GM10266 (cell line): ENCODE results near the gene TSHZ2.

Experiments
- DNase-seq: peaks from one replicate; pipeline ENCODE4 v3.0.0; 2012; ENCODE audit errors: extremely low spot score
- CTCF ChIP-seq: IDR thresholded peaks from 2 replicates; pipeline ENCODE4 v1.5.1; 2012; ENCODE audit warnings: mild to moderate bottlenecking, low read depth; ENCODE audit not compliant: control insufficient read depth, insufficient read depth; ENCODE audit errors: missing control alignments

The TSHZ2 gene

GRCh38 chr20:53101992-53102760, 130.0 kb downstream of the TSHZ2 start:
- no peak for TF ChIP-seq CTCF
- DNase-seq, result no peak

GRCh38 chr20:53103124-53103523, 131.0 kb downstream of the TSHZ2 start:
- no peak for TF ChIP-seq CTCF
- no peak for DNase-seq

GRCh38 chr20:53104884-53105283, 132.7 kb downstream of the TSHZ2 start:
- DNase-seq, result no peak
- TF ChIP-seq CTCF, result no peak

DNA sequence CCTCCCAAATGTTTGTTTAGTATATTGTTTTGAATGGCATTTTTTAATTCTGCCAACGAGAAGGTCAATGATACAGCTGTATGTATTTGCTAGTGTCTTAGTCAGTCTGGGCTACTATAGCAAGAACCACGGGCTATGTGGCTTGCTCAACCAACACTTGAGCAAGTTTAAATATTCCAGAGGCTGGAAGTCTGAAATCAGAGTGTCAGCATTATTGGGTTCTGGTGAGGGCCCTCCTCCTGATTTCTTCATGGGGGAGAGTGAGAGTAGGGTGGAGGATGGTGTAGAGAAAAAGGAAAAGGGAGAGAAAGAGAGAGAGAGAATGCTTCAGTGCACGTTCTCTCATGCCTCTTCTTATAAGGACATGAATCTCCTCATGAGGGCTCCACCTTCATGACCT, 144.6 kb downstream of the TSHZ2 start:
- no peak for DNase-seq
- TF ChIP-seq CTCF, result no peak

DNA sequence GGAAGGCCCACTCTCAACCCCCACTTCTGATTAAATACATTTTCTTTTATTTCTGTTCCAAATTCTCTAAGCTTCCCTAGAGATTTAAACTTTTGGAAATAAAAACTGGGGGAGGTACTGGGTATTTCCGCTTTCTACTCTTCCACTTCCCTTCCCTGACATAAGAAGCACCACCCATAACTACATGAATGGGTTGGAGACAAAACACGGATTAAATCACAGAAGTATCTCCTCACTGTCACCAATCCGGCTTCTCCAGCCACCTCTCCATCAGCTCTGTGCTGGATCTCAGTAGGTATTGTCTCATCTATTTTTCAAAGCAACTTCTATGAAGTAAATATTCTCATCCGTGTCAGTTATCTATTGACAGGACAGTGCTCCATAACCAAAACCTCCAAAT, 150.7 kb downstream of the TSHZ2 start:
- no peak for TF ChIP-seq CTCF
- no peak for DNase-seq

DNA sequence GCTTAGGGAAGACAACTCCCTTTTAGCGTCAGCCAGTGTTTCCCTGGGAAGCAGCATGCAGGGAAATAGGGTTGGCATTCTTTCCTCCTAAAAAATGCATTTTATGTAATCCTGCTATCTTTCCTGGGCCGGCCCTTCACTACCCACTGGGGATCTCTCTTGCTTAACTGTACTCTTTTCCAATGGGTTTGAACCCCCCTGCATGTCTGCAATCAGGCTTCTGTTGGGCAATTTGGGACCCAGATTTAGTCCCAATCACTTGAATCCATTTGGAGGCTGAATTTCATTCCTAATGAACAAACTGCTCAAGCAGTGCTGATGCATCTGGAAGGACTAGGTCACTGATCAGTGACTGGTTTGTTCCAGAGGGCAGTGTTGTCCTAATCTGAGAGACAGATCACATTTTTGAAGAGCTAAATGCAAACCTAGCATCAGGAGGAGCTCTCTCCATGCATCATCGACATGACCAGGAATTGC, 152.0 kb downstream of the TSHZ2 start:
- DNase-seq, result no peak
- TF ChIP-seq CTCF, result no peak

GRCh38 chr20:53124803-53125202, 152.6 kb downstream of the TSHZ2 start:
- DNase-seq, result no peak
- TF ChIP-seq CTCF, result no peak
